Common myeloid progenitor, CD34-positive (primary cell): ENCODE results near the gene TNKS2.

Experiments
- CTCF ChIA-PET: fragments of 350-600 bp; sonication (Branson Sonifier 250); formaldehyde crosslinking; loops from one replicate; lab custom pipeline; 2021; ENCODE audit warnings: antibody characterized with exemption; lab: Charles Lee
- POLR2A ChIA-PET: fragments of 350-600 bp; sonication (Branson Sonifier 250); formaldehyde crosslinking; loops from one replicate; lab custom pipeline; 2021; ENCODE audit warnings: antibody characterized with exemption; lab: Charles Lee
- DNase-seq, 3 donors: peaks; one replicate each; pipeline versions ENCODE4 v3.0.0 to v3.0.0-alpha.2; 2013
- H3K27ac ChIP-seq, 2 experiments: 1 replicate in 1 of 2; 2 replicates in 1 of 2; pipeline ENCODE4 v1.7.0; 2013; ENCODE audit warnings: inconsistent platforms in 2 of 2, low read length in 2 of 2, mild to moderate bottlenecking in 2 of 2, low read depth in 1 of 2, moderate library complexity in 1 of 2; ENCODE audit not compliant: severe bottlenecking in 2 of 2, insufficient read depth in 1 of 2, poor library complexity in 1 of 2
- H3K27me3 ChIP-seq, 5 experiments: replicated peaks in 2 of 5; 1 replicate in 3 of 5; 2 replicates in 2 of 5; pipeline versions ENCODE4 v1.6.1 to v1.7.0; 2013; ENCODE audit warnings: low read length in 4 of 5, mild to moderate bottlenecking in 2 of 5, moderate library complexity in 2 of 5, inconsistent platforms in 1 of 5; ENCODE audit not compliant: insufficient read depth in 5 of 5, control insufficient read depth in 4 of 5
- H3K36me3 ChIP-seq, 4 experiments: 1 replicate in 2 of 4; 2 replicates in 2 of 4; pipeline versions ENCODE4 v1.6.1 to v1.7.0; 2013; ENCODE audit warnings: low read length in 3 of 4, control low read depth in 1 of 4, mild to moderate bottlenecking in 1 of 4; ENCODE audit not compliant: control insufficient read depth in 4 of 4, insufficient read depth in 4 of 4
- H3K4me1 ChIP-seq, 4 experiments: 1 replicate in 3 of 4; 2 replicates in 1 of 4; pipeline versions ENCODE4 v1.6.1 to v1.7.1; 2013; ENCODE audit warnings: low read length in 3 of 4, mild to moderate bottlenecking in 3 of 4, control low read depth in 1 of 4, inconsistent platforms in 1 of 4, moderate library complexity in 1 of 4; ENCODE audit not compliant: control insufficient read depth in 4 of 4, insufficient read depth in 4 of 4; ENCODE audit errors: control extremely low read depth in 1 of 4
- H3K4me3 ChIP-seq, 7 experiments: 1 replicate in 4 of 7; 2 replicates in 3 of 7; pipeline versions ENCODE4 v1.5.1 to v1.7.0; 2013; ENCODE audit warnings: mild to moderate bottlenecking in 7 of 7, low read length in 6 of 7, moderate library complexity in 6 of 7, inconsistent platforms in 2 of 7, low read depth in 2 of 7, control low read depth in 1 of 7; ENCODE audit not compliant: insufficient read depth in 4 of 7, control insufficient read depth in 1 of 7; ENCODE audit errors: extremely low read depth in 1 of 7
- H3K9me3 ChIP-seq, 5 experiments: 1 replicate in 4 of 5; 2 replicates in 1 of 5; pipeline versions ENCODE4 v1.6.1 to v1.7.1; 2013; ENCODE audit warnings: low read length in 4 of 5, mild to moderate bottlenecking in 2 of 5, inconsistent platforms in 1 of 5, low read depth in 1 of 5, moderate library complexity in 1 of 5; ENCODE audit not compliant: control insufficient read depth in 4 of 5, insufficient read depth in 2 of 5; ENCODE audit errors: control extremely low read depth in 1 of 5
- WGBS: methylation state at CpG from one replicate; pipeline ENCODE4 v1.1.5; 2013; ENCODE audit not compliant: insufficient coverage; 5-methylcytosine and 5-hydroxymethylcytosine counted together

TNKS2 gene

DNA sequence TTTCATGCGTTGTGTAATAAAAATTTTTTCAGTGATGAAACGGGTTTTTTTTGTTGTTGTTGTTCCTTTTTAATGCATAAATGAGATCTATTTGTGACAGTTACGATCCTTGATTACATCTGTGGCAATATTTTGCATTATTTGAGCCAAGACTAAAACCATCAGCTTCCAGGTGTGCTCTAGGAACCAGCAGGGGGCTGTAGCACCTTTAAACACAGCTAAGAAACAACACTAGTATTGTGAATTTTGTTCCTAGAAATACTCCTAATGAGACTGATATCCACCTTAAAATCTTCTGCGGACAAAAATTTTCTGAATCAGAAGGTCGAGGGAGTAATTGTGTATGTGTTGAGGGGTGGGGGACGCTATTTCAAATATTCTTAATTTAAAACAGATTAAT, 58.4 kb downstream of the TNKS2 start:
- peaks cover 16 to 71% (median 47%) of the 10 kb centered on the region in 4 experiments for H3K36me3 ChIP-seq
- H3K9me3 ChIP-seq, result no peaks in the 10 kb centered on the region
- 92% methylated on average over 2 of the region's 6 CpGs for WGBS
- DNase-seq, result peak; percentile 36 to 61 (median 52)
- no peaks in the 10 kb centered on the region for H3K27me3 ChIP-seq
- no peak overlapping the region for H3K4me3 ChIP-seq
- ChIA-PET POLR2A (no interaction called here), CTCF (interaction anchor here (1.0 to 2.7 kb wide), 7 partner anchors 10 to 56 kb away, joined by 3 to 8 read pairs (median 4); partner anchors contain the start of gene FGFBP3)
- no peaks in the 10 kb centered on the region for H3K4me1 ChIP-seq
- H3K27ac ChIP-seq, result no peak overlapping the region

DNA sequence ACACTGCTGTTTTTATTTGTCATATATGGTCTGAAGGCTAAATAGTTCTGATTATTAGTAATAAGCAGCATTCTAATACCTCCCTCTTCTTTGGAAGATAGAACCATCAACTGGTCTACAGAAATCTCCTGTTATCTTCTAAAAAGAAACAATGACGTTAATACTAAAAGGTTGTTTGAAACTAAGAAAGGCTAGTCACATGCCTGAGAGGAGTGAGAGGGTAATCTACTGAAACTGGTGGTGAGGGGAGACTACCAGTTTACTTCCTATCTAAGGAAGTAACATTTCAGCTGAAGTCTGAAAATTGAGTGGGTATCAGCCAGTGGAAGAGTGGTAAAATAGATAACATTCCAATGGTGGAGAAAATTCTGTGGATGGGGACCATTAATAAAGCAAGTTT, 62.7 kb downstream of the TNKS2 start:
- no CpG with 5 or more reads among the region's 1 CpG for WGBS
- Histone ChIP-seq H3K27ac (no peak overlapping the region), H3K9me3 (no peaks in the 10 kb centered on the region), H3K4me3 (no peak overlapping the region), H3K4me1 (no peaks in the 10 kb centered on the region), H3K27me3 (no peaks in the 10 kb centered on the region), H3K36me3 (peaks cover 18 to 74% (median 43%) of the 10 kb centered on the region in 4 experiments)
- CTCF ChIA-PET, result no interaction called here
- no peak for DNase-seq
- POLR2A ChIA-PET, result no interaction called here

DNA sequence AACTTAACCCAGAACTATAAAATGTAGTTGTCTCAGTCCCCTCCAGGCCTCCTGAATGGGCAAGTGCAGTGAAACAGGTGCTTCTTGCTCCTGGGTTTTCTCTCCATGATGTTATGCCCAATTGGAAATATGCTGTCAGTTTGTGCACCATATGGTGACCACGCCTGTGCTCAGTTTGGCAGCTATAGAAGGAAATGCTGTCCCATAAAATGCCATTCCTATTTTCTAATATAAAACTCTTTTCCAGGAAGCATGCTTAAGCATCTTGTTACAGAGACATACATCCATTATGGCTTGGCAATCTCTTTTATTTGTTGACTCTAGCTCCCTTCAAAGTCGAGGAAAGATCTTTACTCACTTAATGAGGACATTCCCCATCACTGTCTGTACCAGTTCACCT, 65.9 kb downstream of the TNKS2 start:
- Histone ChIP-seq H3K27ac (no peak overlapping the region), H3K4me1 (no peaks in the 10 kb centered on the region), H3K36me3 (peaks cover 9 to 56% (median 30%) of the 10 kb centered on the region in 4 experiments), H3K4me3 (no peak overlapping the region), H3K27me3 (no peaks in the 10 kb centered on the region), H3K9me3 (no peaks in the 10 kb centered on the region)
- ChIA-PET POLR2A (no interaction called here), CTCF (no interaction called here)
- DNase-seq, result no peak
- WGBS, result 100% methylated on average over 2 of the region's 2 CpGs

DNA sequence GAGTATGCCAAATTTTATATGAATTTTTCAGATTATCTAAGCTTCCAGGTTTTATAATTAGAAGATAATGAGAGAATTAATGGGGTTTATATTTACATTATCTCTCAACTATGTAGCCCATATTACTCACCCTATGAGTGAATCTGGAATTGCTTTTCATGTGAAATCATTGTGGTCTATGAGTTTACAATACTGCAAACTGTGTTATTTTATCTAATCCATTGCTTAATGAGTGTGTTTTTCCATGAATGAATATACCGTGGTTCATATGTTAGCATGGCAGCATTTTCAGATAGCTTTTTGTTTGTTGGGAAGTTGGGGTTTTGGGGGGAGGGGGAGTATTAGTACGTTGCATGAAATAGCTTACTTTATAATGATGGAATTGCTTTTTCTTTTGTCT, 66.5 kb downstream of the TNKS2 start:
- whole genome bisulfite sequencing, result 100% methylated on average over 1 of the region's 2 CpGs
- Histone ChIP-seq H3K9me3 (no peaks in the 10 kb centered on the region), H3K4me1 (no peaks in the 10 kb centered on the region), H3K27me3 (no peaks in the 10 kb centered on the region), H3K27ac (no peak overlapping the region), H3K36me3 (peaks cover 5 to 50% (median 28%) of the 10 kb centered on the region in 4 experiments), H3K4me3 (no peak overlapping the region)
- ChIA-PET POLR2A (no interaction called here), CTCF (interaction anchor here (1.8 kb wide), 1 partner anchor 47 kb away, joined by 7 read pairs; no protein-coding TSS in a partner anchor)
- no peak for DNase-seq

DNA sequence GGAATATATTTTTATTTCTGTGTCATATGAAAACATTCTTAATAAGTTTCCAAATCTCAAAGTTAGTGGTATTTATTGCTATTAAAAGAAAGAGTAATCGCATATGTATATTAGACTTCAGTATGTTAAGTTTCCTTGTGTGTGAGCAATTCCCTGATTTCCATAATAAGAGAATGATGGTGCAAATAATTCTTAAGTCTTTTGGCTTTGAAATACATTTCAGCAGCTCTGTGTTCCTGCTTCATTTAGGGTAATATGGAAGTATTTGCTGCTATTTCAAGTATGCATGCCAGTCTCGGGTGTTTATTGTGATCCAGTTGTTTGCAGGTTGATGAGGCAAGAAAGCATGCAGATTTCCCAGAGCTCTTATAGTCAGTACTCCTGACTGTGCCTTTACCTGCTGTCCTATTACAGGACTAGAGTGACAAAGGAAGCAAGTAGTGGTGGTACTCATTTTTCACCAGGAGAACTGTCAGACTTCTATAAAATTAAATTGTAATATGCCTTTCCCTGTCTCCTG, 67.4 kb downstream of the TNKS2 start:
- no peak for DNase-seq
- no peaks in the 10 kb centered on the region for H3K4me1 ChIP-seq
- no peak overlapping the region for H3K4me3 ChIP-seq
- no peaks in the 10 kb centered on the region for H3K9me3 ChIP-seq
- H3K36me3 ChIP-seq, result peaks cover 3 to 42% (median 21%) of the 10 kb centered on the region in 4 experiments
- H3K27me3 ChIP-seq, result no peaks in the 10 kb centered on the region
- ChIA-PET POLR2A (no interaction called here), CTCF (interaction anchor here (1.8 kb wide), 1 partner anchor 46 kb away, joined by 7 read pairs; no protein-coding TSS in a partner anchor)
- WGBS, result 100% methylated on average over 2 of the region's 2 CpGs
- H3K27ac ChIP-seq, result no peak overlapping the region

DNA sequence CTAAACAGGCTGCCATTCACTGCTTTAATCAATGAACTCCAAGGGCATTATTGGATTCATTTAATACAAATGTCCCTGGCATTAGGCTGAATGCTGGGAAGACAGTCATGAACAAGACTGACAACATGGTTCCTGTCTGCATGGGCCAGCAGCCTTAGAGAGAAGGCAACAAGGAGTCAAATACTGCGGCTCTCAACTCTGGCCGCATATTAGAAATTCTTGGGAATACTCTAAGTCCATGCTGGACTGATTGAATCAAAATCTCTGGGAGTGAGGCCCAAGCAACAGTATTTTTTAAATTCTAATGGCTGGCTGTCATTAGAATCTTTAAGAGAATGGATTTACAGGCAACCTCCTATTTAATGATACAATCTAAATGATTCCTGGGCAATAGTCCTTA, 76.9 kb downstream of the TNKS2 start:
- no peak overlapping the region for H3K4me3 ChIP-seq
- 95% methylated on average over 2 of the region's 2 CpGs for WGBS
- H3K4me1 ChIP-seq, result no peaks in the 10 kb centered on the region
- ChIA-PET POLR2A (no interaction called here), CTCF (no interaction called here)
- no peak overlapping the region for H3K27ac ChIP-seq
- no peaks in the 10 kb centered on the region for H3K27me3 ChIP-seq
- no peak for DNase-seq
- H3K9me3 ChIP-seq, result no peaks in the 10 kb centered on the region
- H3K36me3 ChIP-seq, result no peaks in the 10 kb centered on the region

DNA sequence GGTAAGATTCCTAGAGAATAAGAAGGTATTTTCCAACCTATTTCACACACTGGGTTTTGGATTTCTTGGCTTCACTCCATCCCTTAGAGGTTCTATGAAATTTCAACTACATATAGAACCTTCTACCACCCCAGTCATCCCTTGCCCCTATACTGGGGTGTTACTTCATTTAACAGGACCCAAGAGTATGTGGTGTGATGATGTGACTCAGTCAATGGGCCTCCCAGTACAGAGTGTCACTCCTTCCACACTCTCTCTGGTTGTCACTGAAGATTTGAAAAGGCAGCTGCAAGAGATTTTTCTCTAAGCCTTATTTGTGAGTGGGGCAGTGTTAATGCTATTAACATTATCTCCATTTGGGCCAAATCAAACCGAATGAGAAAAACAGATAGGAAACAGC, 77.6 kb downstream of the TNKS2 start:
- DNase-seq, result no peak
- ChIA-PET POLR2A (no interaction called here), CTCF (no interaction called here)
- Histone ChIP-seq H3K27me3 (no peaks in the 10 kb centered on the region), H3K9me3 (no peaks in the 10 kb centered on the region), H3K27ac (no peak overlapping the region), H3K4me1 (no peaks in the 10 kb centered on the region), H3K36me3 (no peaks in the 10 kb centered on the region), H3K4me3 (no peak overlapping the region)
- WGBS, result no CpG with 5 or more reads among the region's 1 CpG
